GM19240 (cell line): ENCODE results near the gene DDX60.
"Not testable (repeated sequence)": the region's sequence is repeated elsewhere in the genome, so short reads cannot be mapped to it uniquely, and the experiment has no call there.

Experiments used
- DNase-seq: peaks from one replicate; pipeline ENCODE4 v3.0.0; 2011; ENCODE audit warnings: low spot score; ENCODE audit not compliant: insufficient read length

Gene DDX60, protein sequence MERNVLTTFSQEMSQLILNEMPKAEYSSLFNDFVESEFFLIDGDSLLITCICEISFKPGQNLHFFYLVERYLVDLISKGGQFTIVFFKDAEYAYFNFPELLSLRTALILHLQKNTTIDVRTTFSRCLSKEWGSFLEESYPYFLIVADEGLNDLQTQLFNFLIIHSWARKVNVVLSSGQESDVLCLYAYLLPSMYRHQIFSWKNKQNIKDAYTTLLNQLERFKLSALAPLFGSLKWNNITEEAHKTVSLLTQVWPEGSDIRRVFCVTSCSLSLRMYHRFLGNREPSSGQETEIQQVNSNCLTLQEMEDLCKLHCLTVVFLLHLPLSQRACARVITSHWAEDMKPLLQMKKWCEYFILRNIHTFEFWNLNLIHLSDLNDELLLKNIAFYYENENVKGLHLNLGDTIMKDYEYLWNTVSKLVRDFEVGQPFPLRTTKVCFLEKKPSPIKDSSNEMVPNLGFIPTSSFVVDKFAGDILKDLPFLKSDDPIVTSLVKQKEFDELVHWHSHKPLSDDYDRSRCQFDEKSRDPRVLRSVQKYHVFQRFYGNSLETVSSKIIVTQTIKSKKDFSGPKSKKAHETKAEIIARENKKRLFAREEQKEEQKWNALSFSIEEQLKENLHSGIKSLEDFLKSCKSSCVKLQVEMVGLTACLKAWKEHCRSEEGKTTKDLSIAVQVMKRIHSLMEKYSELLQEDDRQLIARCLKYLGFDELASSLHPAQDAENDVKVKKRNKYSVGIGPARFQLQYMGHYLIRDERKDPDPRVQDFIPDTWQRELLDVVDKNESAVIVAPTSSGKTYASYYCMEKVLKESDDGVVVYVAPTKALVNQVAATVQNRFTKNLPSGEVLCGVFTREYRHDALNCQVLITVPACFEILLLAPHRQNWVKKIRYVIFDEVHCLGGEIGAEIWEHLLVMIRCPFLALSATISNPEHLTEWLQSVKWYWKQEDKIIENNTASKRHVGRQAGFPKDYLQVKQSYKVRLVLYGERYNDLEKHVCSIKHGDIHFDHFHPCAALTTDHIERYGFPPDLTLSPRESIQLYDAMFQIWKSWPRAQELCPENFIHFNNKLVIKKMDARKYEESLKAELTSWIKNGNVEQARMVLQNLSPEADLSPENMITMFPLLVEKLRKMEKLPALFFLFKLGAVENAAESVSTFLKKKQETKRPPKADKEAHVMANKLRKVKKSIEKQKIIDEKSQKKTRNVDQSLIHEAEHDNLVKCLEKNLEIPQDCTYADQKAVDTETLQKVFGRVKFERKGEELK (N-terminal part only)

GRCh38 chr4:168318266-168318895, at the start of gene DDX60:
Gene DDX60 (minus strand): TSS chr4:168318752. CDS start chr4:168311259, 7,493 bp downstream.
- peak; percentile 33 for DNase-seq

- no peak for DNase-seq
Observed at GRCh38 chr4:168367065-168367464, 48.5 kb upstream of the DDX60 start.

GRCh38 chr4:168362025-168362401, 43.5 kb upstream of the DDX60 start:
- DNase-seq = no peak

DNA sequence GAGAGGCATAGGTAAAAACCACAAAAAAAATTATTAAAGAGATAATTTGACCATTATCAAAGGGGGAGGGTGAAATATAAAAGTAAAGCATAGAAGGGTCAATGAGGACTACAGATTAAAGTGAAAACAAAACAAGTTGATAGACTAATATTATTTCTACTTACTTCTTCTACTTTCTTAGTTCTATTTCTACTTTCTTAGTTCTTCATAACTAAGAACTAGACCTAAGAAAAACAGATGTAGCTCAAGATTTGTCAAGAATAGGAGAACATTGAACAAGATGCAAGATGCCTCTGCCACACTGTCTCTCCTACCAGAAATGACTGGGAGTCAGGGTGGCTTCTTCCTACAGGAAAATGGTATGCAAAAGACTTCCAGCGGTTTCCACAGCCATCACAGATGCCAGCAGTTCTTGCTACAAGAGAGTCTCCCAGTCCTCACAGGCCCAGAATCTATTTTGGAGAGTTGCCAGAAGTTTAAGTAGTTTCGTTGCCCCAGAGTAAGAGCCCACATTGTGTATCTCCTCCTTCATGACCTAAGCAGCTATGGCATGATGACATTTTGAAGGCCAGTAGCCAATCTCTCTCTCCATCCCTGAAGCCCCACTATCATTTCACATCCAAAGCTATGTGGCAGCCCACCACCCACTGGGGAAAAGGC, 42.9 kb upstream of the DDX60 start:
- no peak for DNase-seq

- no peak for DNase-seq
Observed at GRCh38 chr4:168360271-168360670, 41.7 kb upstream of the DDX60 start.

DNA sequence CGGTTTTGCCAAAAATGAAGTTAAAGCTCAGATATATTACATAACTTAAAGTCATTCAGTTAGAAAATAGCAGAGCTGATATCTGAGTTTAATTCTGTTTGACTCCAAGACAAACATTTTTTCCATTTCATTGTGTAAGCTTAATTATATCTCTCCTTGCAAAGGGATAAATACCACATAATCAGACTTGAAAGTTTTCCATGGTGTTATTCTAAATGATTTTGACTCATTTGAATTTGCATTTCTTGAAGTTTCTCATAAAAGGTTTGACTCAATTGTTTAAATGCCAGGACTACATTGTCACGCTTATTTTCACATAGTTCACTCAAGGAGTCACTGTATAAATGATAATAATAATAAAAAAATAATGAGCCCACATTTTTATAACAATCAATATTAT, 39.4 kb upstream of the DDX60 start:
- DNase-seq = no peak

- DNase-seq = no peak
Observed at GRCh38 chr4:168353746-168354145, 35.2 kb upstream of the DDX60 start.

DNA sequence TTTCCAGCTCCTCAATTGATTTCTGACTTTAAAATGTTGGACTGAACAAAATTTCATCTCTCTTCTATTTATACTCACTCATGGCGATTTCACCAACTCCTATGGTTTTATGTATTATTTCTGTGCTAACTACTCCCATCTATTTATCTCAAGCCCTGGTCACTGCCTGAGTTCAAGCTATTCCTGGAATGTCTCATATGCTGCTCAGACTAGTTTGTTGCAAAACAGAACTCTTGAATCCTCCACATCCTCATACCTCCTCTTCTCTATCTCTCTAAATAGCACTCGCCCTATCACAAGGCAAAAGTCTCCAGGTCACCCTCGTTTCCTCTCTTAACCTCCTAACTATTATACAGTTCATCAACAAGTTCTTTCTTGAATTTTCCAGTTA, 19.0 kb upstream of the DDX60 start:
- no peak for DNase-seq

GRCh38 chr4:168336837-168337549, 18.4 kb upstream of the DDX60 start:
- no peak for DNase-seq

DNA sequence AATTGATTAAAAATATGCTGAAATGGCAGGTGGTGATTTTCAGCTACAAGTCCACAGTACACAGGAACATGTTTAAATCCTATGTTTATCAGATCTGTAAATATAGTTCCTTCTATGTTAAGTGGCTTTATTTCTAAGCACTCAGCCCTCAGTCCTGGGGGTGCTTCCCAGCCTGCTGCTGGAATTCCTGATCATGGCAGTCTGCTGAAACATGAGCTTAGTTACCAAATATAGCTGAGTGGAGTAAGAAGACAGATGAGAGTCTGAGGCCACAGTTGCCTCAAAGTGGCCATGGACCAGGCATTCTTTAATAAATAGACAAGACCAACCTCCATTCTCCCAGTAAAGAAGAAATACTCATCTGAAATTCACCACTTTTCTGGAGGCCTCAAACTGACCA, 17.1 kb upstream of the DDX60 start:
- no peak for DNase-seq

GRCh38 chr4:168334053-168334452, 15.5 kb upstream of the DDX60 start:
- no peak for DNase-seq

DNA sequence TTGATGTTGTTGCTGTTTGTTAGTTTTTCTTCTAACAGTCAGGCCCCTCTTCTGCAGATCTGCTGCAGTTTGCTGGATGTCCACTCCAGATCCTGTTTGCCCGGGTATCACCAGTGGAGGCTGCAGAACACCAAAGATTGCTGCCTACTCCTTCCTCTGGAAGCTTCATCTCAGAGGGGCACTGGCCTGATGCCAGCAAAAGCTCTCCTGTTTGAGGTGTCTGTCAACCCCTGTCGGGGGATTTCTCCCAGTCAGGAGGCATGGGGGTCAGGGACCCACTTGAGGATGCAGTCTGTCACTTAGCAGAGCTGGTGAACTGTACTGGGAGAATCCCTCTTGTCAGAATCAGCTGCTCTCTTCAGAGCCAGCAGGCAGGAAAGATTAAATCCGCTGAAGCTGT, 12.0 kb upstream of the DDX60 start:
- not testable (repeated sequence) for DNase-seq

DNA sequence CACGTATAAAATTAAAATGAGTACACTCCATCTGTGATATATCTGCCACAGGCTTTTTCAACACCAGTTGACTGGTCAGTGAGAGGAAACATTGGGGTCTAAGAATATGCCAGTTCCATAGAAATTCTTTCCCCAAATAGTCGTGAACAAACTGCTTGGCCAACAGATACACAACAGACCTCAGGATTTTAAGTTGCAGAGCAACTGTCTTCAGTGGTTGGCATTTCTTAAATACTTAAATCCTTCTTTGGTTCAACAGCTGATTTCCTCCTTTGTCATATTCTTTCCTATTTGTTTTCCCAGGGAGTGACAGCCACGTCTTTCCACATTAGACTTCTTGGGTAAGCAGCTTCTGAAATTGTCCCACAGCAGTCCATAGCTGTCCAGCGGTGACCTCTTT, 7.0 kb upstream of the DDX60 start:
- DNase-seq = no peak

GRCh38 chr4:168321006-168321405, 2.5 kb upstream of the DDX60 start:
- no peak for DNase-seq

GRCh38 chr4:168319486-168320019, 1.0 kb upstream of the DDX60 start:
- no peak for DNase-seq

GRCh38 chr4:168317621-168318020, 931 bp downstream of the DDX60 start:
- no peak for DNase-seq

DNA sequence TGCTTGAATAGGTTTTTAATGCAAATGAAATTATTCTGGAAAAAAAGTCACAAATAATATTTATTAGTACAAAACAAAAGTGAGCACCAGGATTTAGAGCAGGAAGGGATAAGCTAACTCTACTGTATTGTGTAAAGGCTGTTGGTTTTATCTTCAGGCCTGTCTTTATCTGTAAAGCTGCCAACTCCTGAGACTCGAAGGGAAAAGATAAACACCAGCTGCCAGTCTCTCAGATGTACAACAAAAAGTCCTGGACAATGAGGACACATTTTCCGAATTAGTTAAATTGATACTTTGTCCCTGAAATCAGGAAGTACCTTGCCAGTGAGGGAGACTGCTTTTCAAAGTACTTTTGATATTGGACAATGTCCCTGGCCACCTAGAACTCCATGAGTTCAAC, 8.8 kb downstream of the DDX60 start:
- no peak for DNase-seq

DNA sequence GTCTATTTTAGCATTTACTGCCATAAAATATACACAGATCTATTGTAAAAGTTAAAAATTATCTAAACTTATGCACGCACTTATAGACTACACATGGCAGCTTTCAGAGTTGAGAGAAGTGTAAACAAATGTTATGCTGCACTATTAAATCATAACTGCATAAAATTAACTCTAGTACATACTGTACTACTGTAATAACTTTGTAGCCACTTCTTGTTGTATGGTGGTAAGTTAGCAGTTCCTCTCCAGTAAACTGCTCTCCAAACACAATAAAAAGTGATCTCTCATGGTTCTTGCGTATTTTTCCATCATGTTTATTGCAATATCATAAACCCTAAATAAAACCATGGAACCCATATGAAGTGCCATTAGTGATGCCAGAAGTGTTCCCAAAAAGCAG, 9.6 kb downstream of the DDX60 start:
- no peak for DNase-seq

- no peak for DNase-seq
Observed at GRCh38 chr4:168306476-168306875, 12.1 kb downstream of the DDX60 start.
